Glutamatergic neuron (in vitro differentiated cells): Measurements from ENCODE around the gene LDLRAD3. TPM values are rescaled to one million over a fixed set of nuclear protein-coding genes. Genes with fewer than 3 reads are reported as not detected.

Source experiments
- DNase-seq: peaks from one replicate; pipeline ENCODE4 v3.0.0; 2022
- H3K27ac Mint-ChIP-seq: one replicate; pipeline ENCODE4 v1.8.0; 2020; ENCODE audit warnings: mild to moderate bottlenecking, mixed read lengths, inconsistent platforms; ENCODE audit not compliant: unreplicated experiment
- H3K27me3 Mint-ChIP-seq: one replicate; pipeline ENCODE4 v1.8.0; 2020; ENCODE audit warnings: mild to moderate bottlenecking, moderate library complexity, mixed read lengths, inconsistent platforms; ENCODE audit not compliant: unreplicated experiment
- H3K36me3 Mint-ChIP-seq: one replicate; pipeline ENCODE4 v1.8.0; 2020; ENCODE audit warnings: mild to moderate bottlenecking, mixed read lengths, inconsistent platforms; ENCODE audit not compliant: unreplicated experiment
- H3K4me1 Mint-ChIP-seq: one replicate; pipeline ENCODE4 v1.8.0; 2020; ENCODE audit warnings: mild to moderate bottlenecking, low read depth, mixed read lengths, inconsistent platforms; ENCODE audit not compliant: unreplicated experiment
- H3K4me3 Mint-ChIP-seq: one replicate; pipeline ENCODE4 v1.8.0; 2020; ENCODE audit warnings: mild to moderate bottlenecking, mixed read lengths, inconsistent platforms; ENCODE audit not compliant: unreplicated experiment
- H3K9me3 Mint-ChIP-seq: one replicate; pipeline ENCODE4 v1.8.0; 2020; ENCODE audit warnings: mild to moderate bottlenecking, moderate library complexity, mixed read lengths, inconsistent platforms; ENCODE audit not compliant: unreplicated experiment
- total RNA-seq: library from RNA; stranded (reverse); fragmentation: NEBNext Ultra II Directional; extraction: Animal tissue kit (Norgen Biotek cat#: 25700); gene quantifications from one replicate; pipeline ENCODE4 v1.2.1, GENCODE V29; 2021; ENCODE audit not compliant: unreplicated experiment
- TF ChIP-seq, protein P1 (sequence below): fragments of 200-600 bp; sonication (generic); IDR thresholded peaks from one replicate; pipeline ENCODE4 v1.5.0; 2021; ENCODE audit not compliant: partially characterized antibody, unreplicated experiment

Gene LDLRAD3
- total RNA-seq, 1 donor from 2014 or later: 59.9 TPM

DNA sequence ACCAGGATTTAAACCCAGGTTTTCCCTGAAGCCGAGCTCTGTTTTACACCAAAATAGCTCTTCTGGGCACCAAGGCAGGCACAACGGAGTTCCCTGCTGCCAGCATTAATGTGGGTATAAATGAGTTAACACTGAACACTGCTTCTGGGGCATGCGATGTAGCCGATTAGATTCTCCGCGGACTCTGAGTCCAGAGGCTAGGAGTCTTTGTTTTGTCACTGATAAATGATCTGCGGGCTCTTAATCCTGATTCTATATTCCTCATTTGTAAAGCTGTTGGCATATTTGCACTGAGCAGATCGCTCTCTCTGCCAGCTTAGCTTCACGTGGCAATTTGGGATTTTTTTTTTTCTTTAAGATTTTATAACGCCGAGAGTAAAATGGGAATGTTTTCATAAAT is 16.8 kb upstream of the LDLRAD3 start:
- no peaks in the 10 kb centered on the region for H3K27me3 Mint-ChIP-seq
- no peak overlapping the region for H3K27ac Mint-ChIP-seq
- peak overlapping the region; percentile 25 for H3K4me3 Mint-ChIP-seq
- DNase-seq: no peak
- H3K36me3 Mint-ChIP-seq: no peaks in the 10 kb centered on the region
- TF ChIP-seq, protein P1, sequence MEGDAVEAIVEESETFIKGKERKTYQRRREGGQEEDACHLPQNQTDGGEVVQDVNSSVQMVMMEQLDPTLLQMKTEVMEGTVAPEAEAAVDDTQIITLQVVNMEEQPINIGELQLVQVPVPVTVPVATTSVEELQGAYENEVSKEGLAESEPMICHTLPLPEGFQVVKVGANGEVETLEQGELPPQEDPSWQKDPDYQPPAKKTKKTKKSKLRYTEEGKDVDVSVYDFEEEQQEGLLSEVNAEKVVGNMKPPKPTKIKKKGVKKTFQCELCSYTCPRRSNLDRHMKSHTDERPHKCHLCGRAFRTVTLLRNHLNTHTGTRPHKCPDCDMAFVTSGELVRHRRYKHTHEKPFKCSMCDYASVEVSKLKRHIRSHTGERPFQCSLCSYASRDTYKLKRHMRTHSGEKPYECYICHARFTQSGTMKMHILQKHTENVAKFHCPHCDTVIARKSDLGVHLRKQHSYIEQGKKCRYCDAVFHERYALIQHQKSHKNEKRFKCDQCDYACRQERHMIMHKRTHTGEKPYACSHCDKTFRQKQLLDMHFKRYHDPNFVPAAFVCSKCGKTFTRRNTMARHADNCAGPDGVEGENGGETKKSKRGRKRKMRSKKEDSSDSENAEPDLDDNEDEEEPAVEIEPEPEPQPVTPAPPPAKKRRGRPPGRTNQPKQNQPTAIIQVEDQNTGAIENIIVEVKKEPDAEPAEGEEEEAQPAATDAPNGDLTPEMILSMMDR: no peak
- H3K4me1 Mint-ChIP-seq: peaks cover 2% of the 10 kb centered on the region
- H3K9me3 Mint-ChIP-seq: peaks cover 4% of the 10 kb centered on the region

DNA sequence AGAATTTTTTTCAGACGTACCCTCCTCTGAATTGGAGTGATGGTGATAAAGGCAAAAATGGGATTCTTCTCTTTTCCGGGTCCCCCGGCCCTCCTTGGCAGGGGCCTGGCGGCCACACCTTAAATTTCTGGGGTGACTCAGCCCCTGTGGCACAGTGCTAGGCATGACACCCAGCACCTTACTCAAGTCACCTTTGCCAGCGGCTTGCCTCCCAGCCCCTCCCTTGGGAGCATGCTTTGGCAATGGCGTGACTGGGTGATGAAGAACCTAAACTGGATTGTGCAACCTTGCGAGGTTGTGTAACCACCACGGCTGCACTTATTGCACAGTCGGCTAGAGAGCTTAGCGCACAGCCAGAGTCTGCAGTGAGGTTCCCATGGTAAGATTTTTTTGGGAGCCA is 16.2 kb upstream of the LDLRAD3 start:
- TF ChIP-seq, protein P1: no peak
- peaks cover 4% of the 10 kb centered on the region for H3K9me3 Mint-ChIP-seq
- DNase-seq: no peak

DNA sequence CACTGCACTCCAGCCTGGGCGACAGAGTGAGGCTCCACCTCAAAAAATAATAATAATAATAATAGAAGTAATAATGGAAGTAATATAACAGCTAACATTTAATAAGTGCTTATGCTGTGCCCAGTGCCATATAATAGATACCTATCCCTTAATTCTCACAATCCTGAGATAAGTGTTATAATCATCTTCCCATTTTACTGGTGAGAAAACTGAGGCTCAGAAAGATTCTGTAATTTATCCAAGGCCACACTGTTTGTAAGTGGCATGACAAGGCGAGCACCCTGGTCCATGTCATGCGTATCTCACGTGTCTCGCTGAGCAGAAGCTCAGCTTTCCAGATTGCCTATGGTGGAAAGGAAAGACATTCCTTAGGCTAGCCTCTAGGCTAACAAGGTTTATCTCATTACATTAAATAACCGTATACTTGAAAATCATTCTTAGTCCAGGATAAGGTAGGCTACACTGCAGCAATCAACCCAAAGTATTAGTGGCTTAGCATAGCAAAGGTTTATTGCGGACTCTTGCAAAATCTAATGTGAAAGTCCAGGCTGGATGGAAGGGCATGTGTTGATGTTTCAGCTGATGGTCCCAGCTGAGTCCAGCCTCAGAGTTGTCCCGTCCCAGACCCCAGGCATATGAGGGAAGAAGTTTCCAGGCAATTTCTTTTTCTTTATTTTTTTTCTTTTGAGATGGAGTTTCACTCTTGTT is 15.0 kb upstream of the LDLRAD3 start:
- Mint-ChIP-seq H3K27ac (no peak overlapping the region), H3K27me3 (no peaks in the 10 kb centered on the region), H3K36me3 (no peaks in the 10 kb centered on the region), H3K4me1 (peaks cover 2% of the 10 kb centered on the region), H3K4me3 (no peak overlapping the region), H3K9me3 (peaks cover 4% of the 10 kb centered on the region)
- no peak for DNase-seq
- TF ChIP-seq, protein P1: no peak

More for the DNA sequence above, 16.2 kb upstream of the LDLRAD3 start:
- H3K4me3 Mint-ChIP-seq: no peak overlapping the region
- H3K27me3 Mint-ChIP-seq: no peaks in the 10 kb centered on the region
- no peak overlapping the region for H3K27ac Mint-ChIP-seq
- H3K4me1 Mint-ChIP-seq: peaks cover 2% of the 10 kb centered on the region
- H3K36me3 Mint-ChIP-seq: no peaks in the 10 kb centered on the region

DNA sequence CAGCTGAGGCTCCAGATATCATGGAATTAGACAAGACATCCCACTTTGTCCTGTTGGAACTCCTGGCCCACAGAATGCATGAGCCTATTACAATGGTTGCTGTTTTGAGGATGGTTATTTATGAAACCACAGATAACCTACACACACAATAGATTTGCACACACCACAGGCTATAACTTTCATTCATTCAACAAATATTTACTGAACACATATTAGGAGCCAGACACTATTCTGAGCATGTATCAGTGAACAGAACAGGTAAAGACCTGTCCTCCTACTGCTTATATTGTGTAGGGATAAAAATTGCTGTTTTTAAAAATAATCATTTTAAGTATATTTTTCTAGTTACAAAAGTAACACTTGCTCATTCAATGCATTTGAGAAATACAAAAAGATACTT is 13.4 kb upstream of the LDLRAD3 start:
- Mint-ChIP-seq H3K36me3 (no peaks in the 10 kb centered on the region), H3K4me3 (no peak overlapping the region), H3K9me3 (peaks cover 4% of the 10 kb centered on the region), H3K4me1 (peaks cover 2% of the 10 kb centered on the region), H3K27me3 (no peaks in the 10 kb centered on the region), H3K27ac (no peak overlapping the region)
- TF ChIP-seq, protein P1: no peak
- DNase-seq: no peak

DNA sequence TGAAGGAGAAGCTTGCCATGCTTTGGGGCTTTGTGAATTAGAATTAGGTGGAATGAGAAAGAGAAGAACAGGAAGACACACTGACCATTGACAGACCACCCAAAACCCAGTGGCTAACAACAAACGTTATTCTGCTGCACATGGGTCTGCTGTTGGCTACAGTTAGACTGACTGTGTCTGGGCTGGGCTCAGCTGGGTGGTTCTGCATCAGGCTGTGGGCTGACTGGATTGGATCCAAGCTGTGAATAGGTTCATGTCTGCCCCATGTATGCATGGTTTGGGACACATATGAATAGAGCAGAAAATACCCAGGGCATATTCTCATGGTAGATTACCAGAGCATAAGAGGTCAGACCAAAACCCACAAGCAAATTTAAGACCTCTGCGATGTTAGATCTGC is 11.7 kb upstream of the LDLRAD3 start:
- DNase-seq: no peak
- TF ChIP-seq, protein P1: no peak
- H3K4me1 Mint-ChIP-seq: no peaks in the 10 kb centered on the region
- H3K9me3 Mint-ChIP-seq: no peaks in the 10 kb centered on the region
- no peaks in the 10 kb centered on the region for H3K36me3 Mint-ChIP-seq
- no peak overlapping the region for H3K27ac Mint-ChIP-seq
- no peaks in the 10 kb centered on the region for H3K27me3 Mint-ChIP-seq
- no peak overlapping the region for H3K4me3 Mint-ChIP-seq
